Colonic mucosa (tissue), 4 donors: ENCODE data around the gene COMMD1. TPM values are rescaled to one million over a fixed set of nuclear protein-coding genes. Genes with fewer than 3 reads are reported as not detected.

Experiments
- DNase-seq: peaks from one replicate; pipeline ENCODE4 v3.0.0-alpha.2; 2020
- H3K27ac ChIP-seq: fragments of 200-600 bp; one replicate; pipeline ENCODE4 v1.8.0; 2021
- H3K27me3 ChIP-seq: fragments of 200-600 bp; one replicate; pipeline ENCODE4 v1.8.0; 2021
- H3K36me3 ChIP-seq: fragments of 200-600 bp; one replicate; pipeline ENCODE4 v1.8.0; 2021
- H3K4me1 ChIP-seq: fragments of 200-600 bp; one replicate; pipeline ENCODE4 v1.8.0; 2021; ENCODE audit warnings: mild to moderate bottlenecking
- H3K4me3 ChIP-seq: fragments of 200-600 bp; one replicate; pipeline ENCODE4 v1.8.0; 2021
- H3K9ac ChIP-seq, 2 donors: one replicate each; pipeline ENCODE4 v1.7.0; 2013; ENCODE audit warnings: control low read depth in 2 of 2, low read depth in 2 of 2, low read length in 2 of 2
- H3K9me3 ChIP-seq: fragments of 200-600 bp; one replicate; pipeline ENCODE4 v1.8.0; 2021
- CTCF ChIP-seq: fragments of 200-600 bp; IDR thresholded peaks from one replicate; pipeline ENCODE4 v1.8.0; 2022; ENCODE audit warnings: antibody characterized with exemption, mild to moderate bottlenecking
- intact Hi-C: fragments of 100-400 bp; cut with DNase I; formaldehyde crosslinking; loops from one replicate; pipeline ENCODE4 v1.14.1; 2022
- total RNA-seq, 2 donors: library from RNA; stranded (reverse); fragmentation: NEBNext Ultra II Directional in 1 of 2; extraction: Animal tissue kit (Norgen Biotek cat#: 25700) in 1 of 2; gene quantifications; one replicate each; pipeline ENCODE4 v1.2.1, GENCODE V29; 2021
- donor health status: healthy.
- donor health status: DM: no; HTN: no; CAD: no.
- donor health status: DM: no; HTN: no; CAD: no.

COMMD1 gene
- total RNA-seq, 2 donors from 2014 or later = 22.2 to 24.4 TPM

- DNase-seq = no peak
- H3K36me3 ChIP-seq = no peaks in the 10 kb centered on the region
- H3K27me3 ChIP-seq = no peaks in the 10 kb centered on the region
- no peak for TF ChIP-seq CTCF
- no peak overlapping the region for H3K27ac ChIP-seq
- no peaks in the 10 kb centered on the region for H3K4me1 ChIP-seq
- H3K9me3 ChIP-seq = no peaks in the 10 kb centered on the region
- H3K9ac ChIP-seq = no peak overlapping the region
- intact Hi-C loops = no loop called here
- no peak overlapping the region for H3K4me3 ChIP-seq
These were observed 149.5 kb downstream of the COMMD1 start for GRCh38 chr2:62054916-62055450.

DNA sequence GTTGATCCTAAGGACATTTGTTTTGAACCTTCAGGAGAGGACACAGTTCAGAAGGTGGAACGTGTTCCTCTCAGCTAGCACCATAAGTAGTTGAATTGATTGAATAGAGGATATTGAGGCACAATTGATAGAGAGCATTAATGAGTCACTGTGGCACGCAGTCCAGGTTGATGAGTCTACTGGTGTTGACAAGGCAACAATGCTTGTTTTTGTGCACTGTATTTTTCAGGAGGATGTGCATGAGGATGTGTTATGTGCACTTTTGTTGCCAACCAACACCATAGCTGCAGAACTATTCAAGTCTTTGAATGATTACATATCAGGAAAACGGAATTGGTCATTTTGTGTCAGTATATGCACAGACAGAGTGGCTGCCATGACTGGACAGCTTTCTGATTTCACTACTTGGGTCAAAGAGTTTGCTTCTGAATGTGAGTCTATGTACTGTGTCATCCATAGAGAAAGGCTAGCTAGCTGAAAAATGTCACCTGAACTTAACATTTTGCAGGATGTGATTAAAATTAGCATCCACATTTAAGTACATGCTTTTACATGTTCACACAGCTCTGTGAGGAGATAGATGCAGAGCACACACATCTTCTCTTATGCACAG, 150.4 kb downstream of the COMMD1 start:
- no peak for DNase-seq
- Histone ChIP-seq H3K4me3 (no peak overlapping the region), H3K4me1 (no peaks in the 10 kb centered on the region), H3K9ac (no peak overlapping the region), H3K27me3 (no peaks in the 10 kb centered on the region), H3K27ac (no peak overlapping the region), H3K9me3 (no peaks in the 10 kb centered on the region), H3K36me3 (no peaks in the 10 kb centered on the region)
- TF ChIP-seq CTCF = no peak
- intact Hi-C loops = no loop called here

DNA sequence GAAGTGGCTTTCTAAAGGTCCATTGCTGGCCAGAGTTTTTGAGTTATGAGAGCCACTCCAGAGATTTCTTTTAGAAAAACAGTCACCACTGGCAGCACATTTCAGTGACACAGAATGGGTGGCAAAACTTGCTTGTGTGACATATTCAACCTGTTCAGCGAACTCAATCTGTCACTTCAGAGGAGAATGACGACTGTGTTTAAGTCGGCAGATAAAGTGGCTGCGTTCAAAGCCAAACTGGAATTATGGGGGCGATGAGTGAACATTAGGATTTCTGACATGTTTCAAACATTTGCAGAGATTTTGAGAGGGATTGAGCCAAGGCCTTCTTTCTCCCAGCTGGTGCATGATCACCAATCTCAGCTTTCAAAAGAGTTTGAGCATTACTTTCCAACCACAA, 150.9 kb downstream of the COMMD1 start:
- Histone ChIP-seq H3K4me1 (no peaks in the 10 kb centered on the region), H3K27me3 (no peaks in the 10 kb centered on the region), H3K36me3 (no peaks in the 10 kb centered on the region), H3K4me3 (no peak overlapping the region), H3K27ac (no peak overlapping the region), H3K9me3 (no peaks in the 10 kb centered on the region), H3K9ac (no peak overlapping the region)
- TF ChIP-seq CTCF = no peak
- no peak for DNase-seq
- intact Hi-C loops = no loop called here

DNA sequence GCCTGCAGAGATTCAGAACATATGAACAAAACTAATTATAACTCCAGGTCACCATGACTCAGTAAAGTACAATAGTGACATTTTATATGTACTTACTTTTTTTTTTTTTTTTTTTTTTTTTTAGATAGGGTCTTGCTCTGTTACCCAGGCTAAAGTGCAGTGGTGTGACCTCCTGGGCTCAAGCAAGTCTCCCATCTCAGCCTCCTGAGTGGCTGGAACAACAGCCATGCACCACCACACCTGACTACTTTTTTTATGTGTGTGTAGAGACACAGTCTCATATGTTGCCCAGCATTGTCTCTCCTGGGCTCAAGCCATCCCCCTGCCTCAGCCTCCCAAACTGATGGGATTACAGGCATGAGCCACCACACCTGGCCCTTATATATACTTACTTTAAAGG, 159.8 kb downstream of the COMMD1 start:
- Histone ChIP-seq H3K27me3 (no peaks in the 10 kb centered on the region), H3K9ac (no peak overlapping the region), H3K27ac (no peak overlapping the region), H3K9me3 (no peaks in the 10 kb centered on the region), H3K36me3 (no peaks in the 10 kb centered on the region), H3K4me1 (no peaks in the 10 kb centered on the region), H3K4me3 (no peak overlapping the region)
- intact Hi-C loops = no loop called here
- no peak for TF ChIP-seq CTCF
- DNase-seq = no peak

DNA sequence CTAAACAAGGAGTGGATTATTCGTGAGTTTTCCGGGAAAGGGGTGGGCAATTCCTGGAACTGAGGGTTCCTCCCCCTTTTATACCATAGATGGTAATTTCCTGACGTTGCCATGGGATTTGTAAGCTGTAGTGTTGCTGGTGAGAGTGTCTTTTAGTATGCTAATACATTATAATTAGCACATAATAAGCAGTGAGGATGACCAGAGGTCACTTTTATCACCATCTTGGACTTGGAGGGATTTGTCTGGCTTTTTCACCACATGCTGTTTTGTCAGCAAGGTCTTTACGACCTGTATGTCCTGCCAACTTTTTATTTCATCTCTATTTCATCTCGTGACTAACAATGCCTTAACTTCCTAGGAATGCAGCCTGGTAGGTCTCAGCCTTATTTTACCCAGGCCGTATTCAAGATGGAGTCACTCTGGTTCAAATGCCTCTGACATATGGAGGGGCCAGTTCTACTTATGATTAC, 165.7 kb downstream of the COMMD1 start:
- Histone ChIP-seq H3K9me3 (no peaks in the 10 kb centered on the region), H3K27me3 (no peaks in the 10 kb centered on the region), H3K4me3 (no peak overlapping the region), H3K36me3 (no peaks in the 10 kb centered on the region), H3K4me1 (no peaks in the 10 kb centered on the region), H3K27ac (no peak overlapping the region), H3K9ac (no peak overlapping the region)
- TF ChIP-seq CTCF = no peak
- no peak for DNase-seq
- intact Hi-C loops = no loop called here
